ENCODE results near the gene SCRN2. TPM values are rescaled to one million over a fixed set of nuclear protein-coding genes. Genes with fewer than 3 reads are reported as not detected.

Gene SCRN2
- total and polyA plus RNA-seq, 2 of the 13 experiments (the other 11 are each of a cell fraction or from before 2014, with no cell fraction given) = 21.7 to 29.5 TPM

DNA sequence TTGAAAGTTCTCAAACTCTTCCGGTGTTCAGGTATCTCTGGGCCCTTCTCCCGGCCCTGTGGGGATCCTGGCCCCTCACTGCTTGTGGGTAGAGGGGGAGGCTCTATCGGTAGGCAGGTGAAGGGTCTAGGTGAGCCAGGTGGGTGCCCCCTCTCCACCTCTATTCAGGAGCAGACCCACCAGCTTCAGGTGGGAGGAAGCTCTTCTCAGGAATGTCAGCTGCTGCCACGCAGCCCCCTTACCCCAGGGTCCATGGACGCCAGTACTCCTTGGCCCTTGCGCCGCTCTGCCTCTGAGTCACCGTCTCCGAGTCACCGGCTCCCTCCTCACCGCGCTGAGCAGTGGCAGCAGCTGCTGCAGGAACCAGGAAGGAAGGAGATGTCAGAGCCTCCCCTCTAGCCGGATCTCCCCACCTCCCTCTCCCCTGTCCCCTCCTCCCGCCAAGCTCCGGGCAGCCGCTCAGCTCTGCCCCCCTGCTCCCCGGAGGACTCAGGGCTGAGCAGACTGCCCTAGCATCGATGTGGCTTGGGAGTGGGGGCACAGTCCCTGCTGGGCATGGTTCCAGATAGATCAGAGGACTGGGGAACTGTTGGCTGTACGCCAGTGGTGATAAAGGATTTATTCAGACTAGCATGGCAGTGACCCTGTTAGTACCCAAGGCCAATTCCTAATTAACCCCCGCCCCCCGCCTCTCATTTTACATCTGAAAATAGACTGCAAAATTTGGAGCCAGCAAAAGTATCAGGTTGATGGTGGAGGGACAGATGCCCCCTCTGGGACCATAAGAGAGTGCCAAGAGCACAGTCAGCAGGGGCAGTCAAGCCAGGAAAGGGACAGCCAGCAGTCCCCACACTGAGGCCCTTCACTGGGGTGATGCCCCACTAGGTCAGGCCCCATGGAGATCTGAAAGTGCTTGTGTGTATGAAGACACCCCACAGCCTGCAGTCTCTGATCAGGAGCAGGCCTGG is 19.4 kb downstream of the SCRN2 start, which contains the start of gene OSBPL7 (continued):
- no peak for TF ChIP-seq ZNF343 (CRISPR knock-in tag; IDR thresholded peaks at IDR 0.05)
- TF ChIP-seq, protein P1, sequence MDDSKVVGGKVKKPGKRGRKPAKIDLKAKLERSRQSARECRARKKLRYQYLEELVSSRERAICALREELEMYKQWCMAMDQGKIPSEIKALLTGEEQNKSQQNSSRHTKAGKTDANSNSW (CRISPR knock-in tag; IDR thresholded peaks at IDR 0.05; ENCODE audit: borderline replicate concordance) = no peak
- TF ChIP-seq, protein P2, sequence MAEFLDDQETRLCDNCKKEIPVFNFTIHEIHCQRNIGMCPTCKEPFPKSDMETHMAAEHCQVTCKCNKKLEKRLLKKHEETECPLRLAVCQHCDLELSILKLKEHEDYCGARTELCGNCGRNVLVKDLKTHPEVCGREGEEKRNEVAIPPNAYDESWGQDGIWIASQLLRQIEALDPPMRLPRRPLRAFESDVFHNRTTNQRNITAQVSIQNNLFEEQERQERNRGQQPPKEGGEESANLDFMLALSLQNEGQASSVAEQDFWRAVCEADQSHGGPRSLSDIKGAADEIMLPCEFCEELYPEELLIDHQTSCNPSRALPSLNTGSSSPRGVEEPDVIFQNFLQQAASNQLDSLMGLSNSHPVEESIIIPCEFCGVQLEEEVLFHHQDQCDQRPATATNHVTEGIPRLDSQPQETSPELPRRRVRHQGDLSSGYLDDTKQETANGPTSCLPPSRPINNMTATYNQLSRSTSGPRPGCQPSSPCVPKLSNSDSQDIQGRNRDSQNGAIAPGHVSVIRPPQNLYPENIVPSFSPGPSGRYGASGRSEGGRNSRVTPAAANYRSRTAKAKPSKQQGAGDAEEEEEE (CRISPR knock-in tag; IDR thresholded peaks at IDR 0.05; ENCODE audit: borderline replicate concordance) = peak; percentile 24; the same call in 1 of the 2 replicates
- TF ChIP-seq POLR2AphosphoS5 (IDR thresholded peaks at IDR 0.05; ENCODE audit: low read depth, low read length) = peak; percentile 70
- TF ChIP-seq ZNF792 (CRISPR knock-in tag; IDR thresholded peaks at IDR 0.05) = peak; percentile 91
- peak; percentile 42; the same call in 1 of the 2 replicates for TF ChIP-seq RBFOX2 (IDR thresholded peaks at IDR 0.05; ENCODE audit: low read depth, low read length)
- no peak for TF ChIP-seq MAFF (IDR thresholded peaks at IDR 0.05; ENCODE audit: low read depth, low read length)
- peak; percentile 28; the same call in 1 of the 2 replicates for TF ChIP-seq RFXAP (CRISPR knock-in tag; IDR thresholded peaks at IDR 0.05; ENCODE audit: borderline replicate concordance)
- TF ChIP-seq ZFP37 (CRISPR knock-in tag; IDR thresholded peaks at IDR 0.05; ENCODE audit: borderline replicate concordance) = no peak
- TF ChIP-seq SOX6 (IDR thresholded peaks at IDR 0.05) = no peak
- TF ChIP-seq SOX6 (CRISPR knock-in tag; IDR thresholded peaks at IDR 0.05) = peak; percentile 55; the same call in 1 of the 2 replicates
- TF ChIP-seq HDAC1 (CRISPR knock-in tag; IDR thresholded peaks at IDR 0.05) = peak; percentile 94
- TF ChIP-seq ZNF777 (CRISPR knock-in tag; IDR thresholded peaks at IDR 0.05) = no peak
- TF ChIP-seq KAT2B (IDR thresholded peaks at IDR 0.05; ENCODE audit: borderline replicate concordance, low read depth, low read length) = no peak
- 0 out of 2 replicates have a peak, but pooled peaks have one; percentile 45 for TF ChIP-seq RELA (CRISPR knock-in tag; IDR thresholded peaks at IDR 0.05)
- TF ChIP-seq, protein P3, sequence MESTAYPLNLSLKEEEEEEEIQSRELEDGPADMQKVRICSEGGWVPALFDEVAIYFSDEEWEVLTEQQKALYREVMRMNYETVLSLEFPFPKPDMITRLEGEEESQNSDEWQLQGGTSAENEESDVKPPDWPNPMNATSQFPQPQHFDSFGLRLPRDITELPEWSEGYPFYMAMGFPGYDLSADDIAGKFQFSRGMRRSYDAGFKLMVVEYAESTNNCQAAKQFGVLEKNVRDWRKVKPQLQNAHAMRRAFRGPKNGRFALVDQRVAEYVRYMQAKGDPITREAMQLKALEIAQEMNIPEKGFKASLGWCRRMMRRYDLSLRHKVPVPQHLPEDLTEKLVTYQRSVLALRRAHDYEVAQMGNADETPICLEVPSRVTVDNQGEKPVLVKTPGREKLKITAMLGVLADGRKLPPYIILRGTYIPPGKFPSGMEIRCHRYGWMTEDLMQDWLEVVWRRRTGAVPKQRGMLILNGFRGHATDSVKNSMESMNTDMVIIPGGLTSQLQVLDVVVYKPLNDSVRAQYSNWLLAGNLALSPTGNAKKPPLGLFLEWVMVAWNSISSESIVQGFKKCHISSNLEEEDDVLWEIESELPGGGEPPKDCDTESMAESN (CRISPR knock-in tag; conservative IDR thresholded peaks at IDR 0.05) = peak; percentile 67; the same call in 1 of the 2 replicates
- TF ChIP-seq NR2F6 (IDR thresholded peaks at IDR 0.05) = no peak
- TF ChIP-seq NR2F6 (CRISPR knock-in tag; IDR thresholded peaks at IDR 0.05) = peak; percentile 53; the same call in 1 of the 2 replicates
- peak; percentile 36; the same call in 1 of the 2 replicates for TF ChIP-seq ZNF205 (CRISPR knock-in tag; IDR thresholded peaks at IDR 0.05)
- TF ChIP-seq ZNF652 (CRISPR knock-in tag; IDR thresholded peaks at IDR 0.05; ENCODE audit: borderline replicate concordance, low read depth) = peak; percentile 49; the same call in 1 of the 2 replicates
- TF ChIP-seq TP53 (CRISPR knock-in tag; conservative IDR thresholded peaks at IDR 0.05) = no peak
- TF ChIP-seq KDM4B (CRISPR knock-in tag; IDR thresholded peaks at IDR 0.05) = peak; percentile 53; the same call in 1 of the 2 replicates
- no peak for TF ChIP-seq HOXA5 (CRISPR knock-in tag; IDR thresholded peaks at IDR 0.05)
- no peak for TF ChIP-seq MBD4 (IDR thresholded peaks at IDR 0.05; ENCODE audit: borderline replicate concordance, low read length)
- peak; percentile 82; the same call in 1 of the 2 replicates for TF ChIP-seq MAZ (IDR thresholded peaks at IDR 0.05; ENCODE audit: borderline replicate concordance, low read depth, low read length)
- peak; percentile 86 for TF ChIP-seq MAZ (CRISPR knock-in tag; IDR thresholded peaks at IDR 0.05; ENCODE audit: low read depth)
- TF ChIP-seq KLF16 (CRISPR knock-in tag; IDR thresholded peaks at IDR 0.05) = peak in 1 of 2 experiments; percentile 82; a peak in 2 of 4 replicates
- TF ChIP-seq SP4 (CRISPR knock-in tag; IDR thresholded peaks at IDR 0.05) = peak; percentile 71; the same call in 1 of the 2 replicates
- peak; percentile 45; the same call in 1 of the 2 replicates for TF ChIP-seq MEIS2 (CRISPR knock-in tag; IDR thresholded peaks at IDR 0.05)

Data from HepG2 (cell line).